SK-N-SH (cell line): ENCODE data around the gene TNFAIP2. TPM values are rescaled to one million over a fixed set of nuclear protein-coding genes. Genes with fewer than 3 reads are reported as not detected.
A peak's percentile ranks its signal among the peaks of the same experiment; 100 is the strongest.

Source experiments
- CTCF ChIA-PET: fragments of 300-600, 350-600 bp; formaldehyde crosslinking; extraction: SDS; loops from one replicate; lab custom pipeline; 2021; lab: Yijun Ruan, JAX
- POLR2A ChIA-PET: fragments of 350-600 bp; sonication (Branson Sonifier 250); formaldehyde crosslinking; extraction: SDS; loops from one replicate; lab custom pipeline; 2020; ENCODE audit warnings: antibody characterized with exemption, inconsistent platforms; lab: Yijun Ruan, JAX
- DNase-seq: peaks from one replicate; pipeline ENCODE4 v3.0.0; 2012
- H2AFZ ChIP-seq: fragments of 200-600 bp; sonication (generic); 2 replicates; pipeline ENCODE4 v1.8.1; 2016; ENCODE audit warnings: antibody characterized with exemption, mild to moderate bottlenecking, low read depth
- H3F3A ChIP-seq: fragments of 200-600 bp; sonication (generic); replicated peaks from 2 replicates; pipeline ENCODE3; 2016; ENCODE audit warnings: antibody characterized with exemption, mild to moderate bottlenecking; ENCODE audit not compliant: insufficient read depth
- H3K27ac ChIP-seq, 2 experiments: fragments of 200-500 bp in 1 of 2; fragments of 200-600 bp in 1 of 2; sonication (Bioruptor generic) in 1 of 2; sonication (generic), shearing (Covaris generic) in 1 of 2; 2 replicates each; pipeline versions ENCODE4 v1.5.1 to v1.6.1; 2014 to 2016; ENCODE audit warnings: low read depth in 2 of 2, inconsistent platforms in 1 of 2, low read length in 1 of 2, mild to moderate bottlenecking in 1 of 2, mixed read lengths in 1 of 2
- H3K27me3 ChIP-seq: fragments of 200-600 bp; sonication (generic), shearing (Covaris generic); 2 replicates; pipeline ENCODE4 v1.6.1; 2016; ENCODE audit warnings: mixed run types; ENCODE audit not compliant: insufficient read depth
- H3K36me3 ChIP-seq, 2 experiments: fragments of 200-500 bp in 1 of 2; fragments of 200-600 bp in 1 of 2; sonication (Bioruptor generic) in 1 of 2; sonication (generic) in 1 of 2; replicated peaks in 1 of 2; 2 replicates each; pipeline versions ENCODE3 to v1.5.1; 2014 to 2016; ENCODE audit warnings: low read length in 1 of 2, mild to moderate bottlenecking in 1 of 2; ENCODE audit not compliant: insufficient read depth in 2 of 2, control insufficient read depth in 1 of 2
- H3K4me1 ChIP-seq, 2 experiments: fragments of 200-500 bp in 1 of 2; fragments of 200-600 bp in 1 of 2; sonication (Bioruptor generic) in 1 of 2; sonication (generic), shearing (Covaris generic) in 1 of 2; 2 replicates each; pipeline versions ENCODE4 v1.5.1 to v1.6.1; 2014 to 2016; ENCODE audit warnings: low read depth in 1 of 2, low read length in 1 of 2, mixed run types in 1 of 2; ENCODE audit not compliant: insufficient read depth in 2 of 2, control insufficient read depth in 1 of 2
- H3K4me2 ChIP-seq: fragments of 200-600 bp; sonication (generic), shearing (Covaris generic); 2 replicates; pipeline ENCODE4 v1.6.1; 2017; ENCODE audit warnings: mixed run types
- H3K4me3 ChIP-seq, 2 experiments: fragments of 200-500 bp in 1 of 2; fragments of 200-600 bp in 1 of 2; sonication (Bioruptor generic) in 1 of 2; sonication (generic), shearing (Covaris generic) in 1 of 2; 2 replicates each; pipeline versions ENCODE4 v1.5.1 to v1.8.1; 2014 to 2016; ENCODE audit warnings: low read depth in 2 of 2, inconsistent platforms in 1 of 2, low read length in 1 of 2, mild to moderate bottlenecking in 1 of 2, mixed read lengths in 1 of 2, moderate library complexity in 1 of 2
- H3K79me2 ChIP-seq: fragments of 200-600 bp; sonication (generic); 2 replicates; pipeline ENCODE4 v1.8.1; 2017; ENCODE audit warnings: mild to moderate bottlenecking; ENCODE audit not compliant: insufficient read depth
- H3K9ac ChIP-seq: fragments of 200-600 bp; sonication (generic); 2 replicates; pipeline ENCODE4 v1.6.1; 2017; ENCODE audit warnings: mixed run types
- H3K9me2 ChIP-seq: fragments of 200-600 bp; sonication (generic); 2 replicates; pipeline ENCODE4 v1.6.1; 2017; ENCODE audit warnings: mixed run types
- H3K9me3 ChIP-seq: fragments of 200-600 bp; sonication (generic); 2 replicates; pipeline ENCODE4 v1.6.1; 2017; ENCODE audit warnings: mixed run types, mild to moderate bottlenecking, moderate library complexity
- H4K20me1 ChIP-seq: fragments of 200-600 bp; sonication (generic); 2 replicates; pipeline ENCODE4 v1.6.1; 2017; ENCODE audit warnings: mild to moderate bottlenecking, mixed run types; ENCODE audit not compliant: insufficient read depth
- EP300 ChIP-seq, 2 experiments: IDR thresholded peaks; 2 replicates each; pipeline versions ENCODE4 v1.4.0 to v1.6.1; 2012; ENCODE audit warnings: borderline replicate concordance in 1 of 2, low read depth in 1 of 2, low read length in 1 of 2
- FOSL2 ChIP-seq: IDR thresholded peaks from 2 replicates; pipeline ENCODE4 v1.4.0; 2012; ENCODE audit warnings: low read depth, mild to moderate bottlenecking, moderate library complexity, borderline replicate concordance
- GABPA ChIP-seq: IDR thresholded peaks from 2 replicates; pipeline ENCODE4 v1.4.0; 2012; ENCODE audit warnings: low read depth, mild to moderate bottlenecking
- RCOR1 ChIP-seq: fragments of 150-350 bp; IDR thresholded peaks from 2 replicates; pipeline ENCODE4 v1.6.1; 2017; ENCODE audit warnings: antibody characterized with exemption, low read length
- SMC3 ChIP-seq: IDR thresholded peaks from 2 replicates; pipeline ENCODE4 v1.6.1; 2012; ENCODE audit warnings: low read depth, low read length, improper control_type of control experiment
- TCF12 ChIP-seq: IDR thresholded peaks from 2 replicates; pipeline ENCODE4 v1.4.0; 2012
- TEAD4 ChIP-seq: IDR thresholded peaks from 2 replicates; pipeline ENCODE4 v1.4.0; 2012; ENCODE audit warnings: mild to moderate bottlenecking, borderline replicate concordance; ENCODE audit not compliant: insufficient read depth
- WGBS: methylation state at CpG from one replicate; pipeline ENCODE4 v1.1.6; 2017; ENCODE audit warnings: low lambda C conversion rate; 5-methylcytosine and 5-hydroxymethylcytosine counted together
- polyA plus RNA-seq, 3 experiments: library from polyadenylated mRNA; depleted of rRNA; stranded (reverse); fragments of >200 nt; gene quantifications; 2 replicates each; pipeline ENCODE4 v1.2.3, GENCODE V29; 2012
- TF ChIP-seq, protein P1 (sequence below): IDR thresholded peaks from 2 replicates; pipeline ENCODE4; 2012
- TF ChIP-seq, protein P2 (sequence below): fragments of 200-600 bp; sonication (generic); IDR thresholded peaks from 2 replicates; pipeline ENCODE4 v1.6.1; 2017; ENCODE audit warnings: antibody characterized with exemption, mild to moderate bottlenecking, moderate library complexity

The TNFAIP2 gene
- polyA plus RNA-seq, 1 of the 3 experiments (the other 2 are of a cell fraction): 16.0 TPM

DNA sequence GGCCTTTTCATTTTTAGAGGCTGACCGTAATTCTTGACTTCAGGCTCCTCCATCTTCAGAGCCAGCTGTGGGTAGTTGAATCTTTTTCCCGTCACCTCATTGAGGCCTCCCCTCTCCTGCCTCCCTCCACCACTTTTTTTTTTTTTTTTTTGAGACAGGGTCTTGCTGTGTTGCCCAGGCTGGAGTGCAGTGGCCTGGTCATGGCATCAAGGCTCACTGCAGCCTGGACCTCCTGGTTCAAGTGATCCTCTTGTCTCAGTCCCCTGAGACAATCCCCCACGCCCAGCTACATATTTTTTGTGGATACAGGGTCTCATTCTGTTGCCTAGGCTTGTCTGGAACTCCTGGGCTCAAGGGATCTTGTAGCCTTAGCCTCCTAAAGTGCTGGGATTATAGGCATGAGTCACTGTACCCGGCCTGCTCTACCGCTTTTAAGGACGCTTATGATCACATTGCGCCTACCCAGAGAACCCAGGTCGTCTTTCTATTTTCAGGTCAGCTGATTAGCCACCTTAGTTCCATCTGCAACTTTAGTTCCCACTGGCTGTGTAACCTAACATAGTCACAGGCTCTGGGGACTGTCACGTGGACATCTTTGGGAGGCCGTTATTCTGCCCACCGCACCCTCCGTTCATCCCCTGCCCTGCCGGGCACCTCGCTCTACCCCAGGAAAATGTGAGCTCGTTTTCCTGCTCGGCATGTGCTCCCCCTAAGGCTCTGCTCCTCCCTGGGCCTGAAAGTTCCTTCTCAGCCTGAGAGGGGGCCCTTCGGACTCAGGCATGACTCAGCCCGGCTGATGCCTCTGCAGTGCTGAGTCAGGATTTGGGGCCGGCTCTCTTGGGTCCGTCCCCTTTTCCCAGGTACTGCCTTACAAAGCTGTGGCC is 13.4 kb downstream of the TNFAIP2 start:
- H3K9me3 ChIP-seq: no peaks in the 10 kb centered on the region
- peak; percentile 35; the same call in 1 of the 2 replicates for TF ChIP-seq TCF12
- TF ChIP-seq, protein P1, sequence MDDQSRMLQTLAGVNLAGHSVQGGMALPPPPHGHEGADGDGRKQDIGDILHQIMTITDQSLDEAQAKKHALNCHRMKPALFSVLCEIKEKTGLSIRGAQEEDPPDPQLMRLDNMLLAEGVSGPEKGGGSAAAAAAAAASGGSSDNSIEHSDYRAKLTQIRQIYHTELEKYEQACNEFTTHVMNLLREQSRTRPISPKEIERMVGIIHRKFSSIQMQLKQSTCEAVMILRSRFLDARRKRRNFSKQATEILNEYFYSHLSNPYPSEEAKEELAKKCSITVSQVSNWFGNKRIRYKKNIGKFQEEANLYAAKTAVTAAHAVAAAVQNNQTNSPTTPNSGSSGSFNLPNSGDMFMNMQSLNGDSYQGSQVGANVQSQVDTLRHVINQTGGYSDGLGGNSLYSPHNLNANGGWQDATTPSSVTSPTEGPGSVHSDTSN: no peak
- no peak for TF ChIP-seq SMC3
- TF ChIP-seq GABPA: no peak
- no peak for TF ChIP-seq EP300 (IDR thresholded peaks at IDR 0.05; ENCODE audit: borderline replicate concordance in 1 of 2, low read depth in 1 of 2, low read length in 1 of 2)
- TF ChIP-seq FOSL2: peak; percentile 64; the same call in 1 of the 2 replicates
- TF ChIP-seq, protein P2, sequence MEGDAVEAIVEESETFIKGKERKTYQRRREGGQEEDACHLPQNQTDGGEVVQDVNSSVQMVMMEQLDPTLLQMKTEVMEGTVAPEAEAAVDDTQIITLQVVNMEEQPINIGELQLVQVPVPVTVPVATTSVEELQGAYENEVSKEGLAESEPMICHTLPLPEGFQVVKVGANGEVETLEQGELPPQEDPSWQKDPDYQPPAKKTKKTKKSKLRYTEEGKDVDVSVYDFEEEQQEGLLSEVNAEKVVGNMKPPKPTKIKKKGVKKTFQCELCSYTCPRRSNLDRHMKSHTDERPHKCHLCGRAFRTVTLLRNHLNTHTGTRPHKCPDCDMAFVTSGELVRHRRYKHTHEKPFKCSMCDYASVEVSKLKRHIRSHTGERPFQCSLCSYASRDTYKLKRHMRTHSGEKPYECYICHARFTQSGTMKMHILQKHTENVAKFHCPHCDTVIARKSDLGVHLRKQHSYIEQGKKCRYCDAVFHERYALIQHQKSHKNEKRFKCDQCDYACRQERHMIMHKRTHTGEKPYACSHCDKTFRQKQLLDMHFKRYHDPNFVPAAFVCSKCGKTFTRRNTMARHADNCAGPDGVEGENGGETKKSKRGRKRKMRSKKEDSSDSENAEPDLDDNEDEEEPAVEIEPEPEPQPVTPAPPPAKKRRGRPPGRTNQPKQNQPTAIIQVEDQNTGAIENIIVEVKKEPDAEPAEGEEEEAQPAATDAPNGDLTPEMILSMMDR: peak; percentile 10; the same call in 1 of the 2 replicates
- TF ChIP-seq, all 33 proteins: peak for 3
- Histone ChIP-seq H3F3A (peaks cover 3% of the 10 kb centered on the region), H3K4me3 (no peak overlapping the region), H3K4me1 (peaks cover 7 to 15% of the 10 kb centered on the region in 2 experiments; a peak in 3 of 4 replicates), H3K79me2 (no peaks in the 10 kb centered on the region), H3K27ac (peak overlapping the region in 1 of 2 experiments; percentile 73; a peak in 2 of 4 replicates), H3K36me3 (no peaks in the 10 kb centered on the region), H3K9ac (peak overlapping the region; percentile 32; the same call in 1 of the 2 replicates), H3K27me3 (no peaks in the 10 kb centered on the region), H2AFZ (peak overlapping the region; percentile 84; the same call in 1 of the 2 replicates), H4K20me1 (no peaks in the 10 kb centered on the region), H3K4me2 (peak overlapping the region; percentile 30; the same call in 1 of the 2 replicates), H3K9me2 (no peaks in the 10 kb centered on the region)
- DNase-seq: no peak
- POLR2A ChIA-PET: interaction anchor here (0.5 kb wide), 1 partner anchor 255 kb away, joined by 3 read pairs; no protein-coding TSS in a partner anchor
- 63% methylated on average over 20 of the region's 20 CpGs for WGBS
- CTCF ChIA-PET: interaction anchor here (1.4 to 6.3 kb wide), 3 partner anchors 9 to 31 kb away, joined by 3 to 45 read pairs (median 16); no protein-coding TSS in a partner anchor

DNA sequence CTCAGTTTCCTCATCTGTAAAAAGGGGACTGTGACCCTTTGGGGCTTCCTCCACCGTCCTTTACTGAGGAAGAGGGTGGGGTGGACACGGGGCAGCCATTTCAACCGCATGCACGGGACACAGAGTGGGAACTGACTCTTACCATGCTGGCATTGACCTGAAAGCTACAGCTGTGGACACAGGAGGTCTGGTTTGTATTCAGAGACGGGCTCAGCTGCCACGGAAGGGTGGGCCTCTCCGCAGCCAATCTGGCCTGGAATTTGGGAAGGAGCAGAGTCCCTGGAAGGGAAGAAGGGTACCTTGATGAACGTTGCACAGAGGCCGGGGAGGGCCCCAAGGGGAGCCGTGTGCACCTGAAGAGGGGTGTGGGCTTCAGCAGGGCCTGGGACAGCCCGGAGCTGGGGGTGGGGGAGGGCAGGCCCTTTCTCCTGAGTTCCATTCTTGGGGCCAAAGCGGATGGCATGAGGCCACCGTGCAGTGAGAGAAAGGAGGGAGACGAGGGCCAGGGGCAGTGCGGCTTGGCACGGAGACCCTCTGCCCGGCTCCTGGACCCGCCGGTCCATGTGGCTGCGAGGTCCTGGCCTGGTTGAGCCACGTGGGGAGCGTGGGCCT is 14.5 kb downstream of the TNFAIP2 start:
- CTCF ChIA-PET: interaction anchor here (0.6 to 6.3 kb wide), 7 partner anchors 11 to 363 kb away, joined by 3 to 45 read pairs (median 3); no protein-coding TSS in a partner anchor
- POLR2A ChIA-PET: no interaction called here
- Histone ChIP-seq H3K9ac (no peak overlapping the region), H3F3A (peaks cover 3% of the 10 kb centered on the region), H4K20me1 (no peaks in the 10 kb centered on the region), H3K27ac (no peak overlapping the region)
- TF ChIP-seq RCOR1 (no peak), TEAD4 (no peak)
- TF ChIP-seq, protein P1: no peak
- TF ChIP-seq, all 33 proteins: peak for 0
- Histone ChIP-seq H3K4me1 (peaks cover 6% of the 10 kb centered on the region in 2 experiments; a peak in 3 of 4 replicates), H3K27me3 (no peaks in the 10 kb centered on the region), H3K9me3 (no peaks in the 10 kb centered on the region), H3K4me2 (0 out of 2 replicates have a peak overlapping the region, but pooled peaks have one; percentile 41), H3K9me2 (no peaks in the 10 kb centered on the region), H3K4me3 (no peak overlapping the region), H3K79me2 (no peaks in the 10 kb centered on the region), H3K36me3 (no peaks in the 10 kb centered on the region), H2AFZ (no peak overlapping the region; the same call in 1 of the 2 replicates)
- WGBS: 90% methylated on average over 22 of the region's 22 CpGs
- no peak for DNase-seq
